ENCODE measurements around the gene MINDY2. TPM values are rescaled to one million over a fixed set of nuclear protein-coding genes. Genes with fewer than 3 reads are reported as not detected.
"Not testable (repeated sequence)": the region's sequence is repeated elsewhere in the genome, so short reads cannot be mapped to it uniquely, and the experiment has no call there.

Gene MINDY2
- total RNA-seq, 1 donor from 2014 or later, result 27.1 TPM

GRCh38 chr15:58839485-58839884 is 68.4 kb downstream of the MINDY2 start:
- no peaks in the 10 kb centered on the region for H3K27me3 Mint-ChIP-seq
- peaks cover 5% of the 10 kb centered on the region for H3K36me3 Mint-ChIP-seq (ENCODE audit: insufficient read depth)
- H3K4me1 Mint-ChIP-seq (ENCODE audit: low read depth), result no peaks in the 10 kb centered on the region
- no peak for DNase-seq (ENCODE audit: low spot score, unreplicated experiment)
- H3K9me3 Mint-ChIP-seq (ENCODE audit: low read depth), result no peaks in the 10 kb centered on the region
- no peak overlapping the region for H3K27ac Mint-ChIP-seq
- TF ChIP-seq CTCF (IDR thresholded peaks at IDR 0.05; ENCODE audit: unreplicated experiment), result peak; percentile 46
- H3K4me3 Mint-ChIP-seq (ENCODE audit: low read depth), result no peak overlapping the region

GRCh38 chr15:58840048-58840447 is 68.9 kb downstream of the MINDY2 start:
- Mint-ChIP-seq H3K9me3 (ENCODE audit: low read depth) (no peaks in the 10 kb centered on the region), H3K4me1 (ENCODE audit: low read depth) (no peaks in the 10 kb centered on the region), H3K4me3 (ENCODE audit: low read depth) (no peak overlapping the region), H3K27ac (peak overlapping the region; percentile 22), H3K27me3 (no peaks in the 10 kb centered on the region), H3K36me3 (ENCODE audit: insufficient read depth) (peaks cover 5% of the 10 kb centered on the region)
- no peak for DNase-seq (ENCODE audit: low spot score, unreplicated experiment)
- no peak for TF ChIP-seq CTCF (IDR thresholded peaks at IDR 0.05; ENCODE audit: unreplicated experiment)

DNA sequence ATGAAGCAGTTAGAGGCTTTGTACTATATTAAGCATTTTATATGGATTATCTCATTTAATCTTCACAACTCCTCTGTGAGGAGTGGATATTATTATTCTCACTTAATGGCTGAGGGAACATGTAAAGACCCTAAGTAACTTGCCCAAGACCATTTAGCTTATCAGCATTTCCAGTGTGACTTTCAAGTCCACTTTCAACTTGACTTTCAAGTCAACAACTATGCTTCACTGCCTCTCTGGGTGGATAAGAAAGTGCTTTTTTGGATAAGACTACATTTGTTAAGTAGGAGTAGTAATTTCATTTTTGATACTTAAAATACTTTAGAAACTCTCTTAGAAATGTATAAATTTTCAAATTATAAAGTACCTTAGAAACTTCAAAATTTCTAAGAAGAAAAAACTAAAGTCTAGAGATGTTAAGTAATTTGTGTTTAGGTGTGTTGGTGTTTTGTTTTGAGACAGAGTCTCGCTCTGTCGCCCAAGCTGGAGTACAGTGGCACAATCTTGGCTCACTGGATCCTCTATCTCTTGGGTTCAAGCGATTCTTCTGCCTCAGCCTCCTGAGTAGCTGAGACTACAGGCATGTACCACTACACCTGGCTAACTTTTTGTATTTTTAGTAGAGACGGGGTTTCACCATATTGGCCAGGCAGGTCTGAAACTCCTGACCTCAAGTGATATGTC is 71.8 kb downstream of the MINDY2 start:
- H3K27me3 Mint-ChIP-seq, result no peaks in the 10 kb centered on the region
- peaks cover 2% of the 10 kb centered on the region for H3K9me3 Mint-ChIP-seq (ENCODE audit: low read depth)
- no peaks in the 10 kb centered on the region for H3K4me1 Mint-ChIP-seq (ENCODE audit: low read depth)
- DNase-seq (ENCODE audit: low spot score, unreplicated experiment), result no peak
- no peak overlapping the region for H3K27ac Mint-ChIP-seq
- TF ChIP-seq CTCF (IDR thresholded peaks at IDR 0.05; ENCODE audit: unreplicated experiment), result no peak
- peaks cover 18% of the 10 kb centered on the region for H3K36me3 Mint-ChIP-seq (ENCODE audit: insufficient read depth)
- no peak overlapping the region for H3K4me3 Mint-ChIP-seq (ENCODE audit: low read depth)

- H3K27ac Mint-ChIP-seq; H3K4me3 Mint-ChIP-seq (ENCODE audit: low read depth); DNase-seq (ENCODE audit: low spot score, unreplicated experiment); H3K27me3 Mint-ChIP-seq; H3K9me3 Mint-ChIP-seq (ENCODE audit: low read depth): not testable (repeated sequence)
- peaks cover 24% of the 10 kb centered on the region for H3K36me3 Mint-ChIP-seq (ENCODE audit: insufficient read depth)
- peaks cover 19% of the 10 kb centered on the region for H3K4me1 Mint-ChIP-seq (ENCODE audit: low read depth)
These were observed 80.1 kb downstream of the MINDY2 start for GRCh38 chr15:58851205-58851604.

DNA sequence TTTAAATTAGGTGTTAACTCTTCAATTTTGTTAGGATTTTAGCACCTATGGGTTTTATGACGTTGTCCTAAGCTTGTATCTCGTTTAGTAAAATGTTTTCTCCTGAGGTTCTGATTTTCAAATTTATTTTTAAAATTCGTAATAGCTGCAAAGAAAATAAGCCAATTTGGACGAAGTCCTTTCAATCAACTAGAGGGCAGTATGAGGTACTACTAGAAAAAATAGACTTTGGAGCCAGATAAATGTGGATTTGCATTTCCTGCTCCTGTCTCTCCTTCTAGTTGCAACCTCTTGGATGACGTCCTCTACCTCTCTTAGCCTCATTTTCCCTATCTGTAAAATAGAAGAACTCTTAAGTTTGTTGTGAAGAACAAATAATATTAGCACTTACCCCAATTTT is 81.2 kb downstream of the MINDY2 start:
- no peak overlapping the region for H3K4me3 Mint-ChIP-seq (ENCODE audit: low read depth)
- no peak for DNase-seq (ENCODE audit: low spot score, unreplicated experiment)
- peak overlapping the region; percentile 36 for H3K27ac Mint-ChIP-seq
- H3K4me1 Mint-ChIP-seq (ENCODE audit: low read depth), result peaks cover 25% of the 10 kb centered on the region
- no peaks in the 10 kb centered on the region for H3K9me3 Mint-ChIP-seq (ENCODE audit: low read depth)
- H3K36me3 Mint-ChIP-seq (ENCODE audit: insufficient read depth), result peaks cover 21% of the 10 kb centered on the region
- TF ChIP-seq CTCF (IDR thresholded peaks at IDR 0.05; ENCODE audit: unreplicated experiment), result peak; percentile 29
- H3K27me3 Mint-ChIP-seq, result no peaks in the 10 kb centered on the region

DNA sequence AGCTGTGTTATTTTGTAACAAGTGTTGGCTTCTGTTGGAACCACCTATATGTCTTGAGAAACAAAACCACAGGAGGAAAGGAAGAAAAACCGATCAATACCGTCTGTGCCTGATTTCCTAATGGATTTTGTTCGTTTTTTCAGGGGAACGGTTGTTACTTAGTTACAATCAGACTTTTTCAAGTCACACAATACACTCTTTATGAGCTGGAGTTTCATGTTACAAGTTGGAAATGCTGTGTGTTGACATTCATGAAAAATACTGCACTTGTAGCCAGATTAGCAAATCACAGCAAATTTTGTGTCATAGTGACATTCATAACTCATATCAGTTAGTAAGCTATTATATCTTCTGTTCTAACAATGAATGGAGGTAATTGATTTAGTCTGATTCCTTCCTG is 83.5 kb downstream of the MINDY2 start:
- DNase-seq (ENCODE audit: low spot score, unreplicated experiment), result no peak
- Mint-ChIP-seq H3K4me1 (ENCODE audit: low read depth) (peaks cover 27% of the 10 kb centered on the region), H3K4me3 (ENCODE audit: low read depth) (peak overlapping the region; percentile 41), H3K36me3 (ENCODE audit: insufficient read depth) (peaks cover 6% of the 10 kb centered on the region), H3K27ac (peak overlapping the region; percentile 91), H3K9me3 (ENCODE audit: low read depth) (no peaks in the 10 kb centered on the region), H3K27me3 (no peaks in the 10 kb centered on the region)
- no peak for TF ChIP-seq CTCF (IDR thresholded peaks at IDR 0.05; ENCODE audit: unreplicated experiment)
